OCI-LY7 (cell line): ENCODE measurements around the gene ZBP1.

Experiments
- CTCF ChIP-seq: fragments of 200-600 bp; sonication (generic); conservative IDR thresholded peaks from 2 replicates; pipeline ENCODE4 v1.5.1; 2014; ENCODE audit warnings: mild to moderate bottlenecking, antibody characterized with exemption, low read length, moderate library complexity, mixed read lengths
- EZH2phosphoT487 ChIP-seq: fragments of 200-600 bp; sonication (generic); IDR thresholded peaks from 2 replicates; pipeline ENCODE4 v1.6.1; 2018; ENCODE audit warnings: low read depth, borderline replicate concordance, mild to moderate bottlenecking, mixed run types, antibody characterized with exemption, low read length, moderate library complexity, mixed read lengths

- no peak for TF ChIP-seq CTCF
- no peak for TF ChIP-seq EZH2phosphoT487
Measured at GRCh38 chr20:57574954-57575353, 45.3 kb downstream of the ZBP1 start.
